HG02571 (cell line): ENCODE results near the gene NELL2.
"Not testable (repeated sequence)": the region's sequence is repeated elsewhere in the genome, so short reads cannot be mapped to it uniquely, and the experiment has no call there.

Source experiments
- ATAC-seq: cut with Tn5 transposase; IDR thresholded peaks from one replicate; pipeline ENCODE4 v1.9.1; 2021; ENCODE audit warnings: mild to moderate bottlenecking, moderate library complexity; ENCODE audit not compliant: unreplicated experiment

Gene NELL2

DNA sequence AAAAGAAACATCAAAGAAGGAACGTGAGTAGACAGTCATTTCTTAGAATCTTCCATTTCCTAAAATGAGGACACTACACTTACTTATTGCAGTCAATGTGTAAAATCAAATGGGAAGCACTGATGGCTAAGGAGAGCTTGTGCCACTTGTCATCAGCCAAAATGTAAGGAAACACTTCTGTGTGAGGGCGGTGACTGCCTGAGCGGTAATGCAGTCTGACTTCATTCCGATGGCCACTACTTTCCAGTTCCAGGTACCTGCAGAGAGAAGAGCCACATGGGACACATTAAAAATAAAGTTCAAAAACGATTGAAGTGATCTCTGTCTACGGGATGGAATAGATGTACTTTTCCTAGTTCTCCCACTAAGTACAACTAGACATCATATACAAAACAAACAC is 96.3 kb downstream of the NELL2 start:
- ATAC-seq, result no peak

DNA sequence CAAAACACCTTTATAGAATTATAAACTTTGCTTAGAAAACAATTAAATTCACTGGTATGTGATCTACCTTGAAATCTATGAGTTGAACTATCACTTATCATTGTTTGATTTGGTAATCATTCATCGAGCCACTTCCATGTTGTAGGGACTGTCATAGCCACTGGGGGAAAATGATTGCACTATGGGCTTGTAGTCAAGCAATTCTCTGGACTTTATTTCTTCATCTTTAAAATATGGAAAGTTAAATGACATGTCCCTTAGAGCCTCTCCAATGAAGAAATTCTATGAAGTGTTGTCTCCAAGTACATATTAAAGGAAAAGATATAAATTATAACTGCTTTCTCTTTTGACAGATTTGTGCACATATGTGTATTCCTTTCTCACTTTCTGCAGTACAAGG is 97.3 kb downstream of the NELL2 start:
- no peak for ATAC-seq

DNA sequence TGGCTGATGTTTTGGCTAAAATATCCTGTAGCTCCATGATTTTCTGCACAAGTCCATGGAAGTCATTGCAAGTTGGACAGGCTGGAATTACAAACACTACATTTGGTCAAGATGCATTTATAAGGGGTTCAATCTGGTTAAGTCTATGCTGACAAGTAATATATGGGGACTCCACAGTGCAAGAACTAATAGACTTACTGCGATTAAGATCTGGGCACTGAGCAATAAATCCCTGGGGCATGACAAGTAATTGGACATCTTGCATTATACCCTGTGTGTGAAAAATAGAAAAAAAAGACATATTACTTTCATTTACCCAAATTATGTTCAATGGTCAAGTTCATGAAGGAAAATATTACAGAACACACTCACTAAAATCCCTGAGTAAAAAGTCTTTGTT is 99.1 kb downstream of the NELL2 start:
- no peak for ATAC-seq

DNA sequence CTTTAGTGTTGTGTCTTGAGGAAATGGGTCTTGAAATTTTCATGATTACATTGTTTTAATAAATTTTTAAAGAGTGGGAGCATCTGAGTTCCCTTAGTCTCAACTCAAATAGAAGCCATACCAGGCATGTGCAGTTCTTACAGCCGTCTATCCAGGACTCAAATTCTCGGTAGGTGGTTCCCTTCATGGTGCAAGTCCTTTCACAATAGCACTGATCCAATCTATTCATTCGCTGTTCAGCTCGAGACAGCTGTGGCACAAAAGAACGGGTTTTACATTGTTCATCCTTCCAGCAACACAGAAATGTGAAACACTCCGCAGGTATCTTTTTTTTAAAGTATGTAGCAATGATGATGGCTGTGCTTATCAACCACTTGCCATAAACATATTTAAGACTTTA is 100.2 kb downstream of the NELL2 start:
- ATAC-seq, result no peak

DNA sequence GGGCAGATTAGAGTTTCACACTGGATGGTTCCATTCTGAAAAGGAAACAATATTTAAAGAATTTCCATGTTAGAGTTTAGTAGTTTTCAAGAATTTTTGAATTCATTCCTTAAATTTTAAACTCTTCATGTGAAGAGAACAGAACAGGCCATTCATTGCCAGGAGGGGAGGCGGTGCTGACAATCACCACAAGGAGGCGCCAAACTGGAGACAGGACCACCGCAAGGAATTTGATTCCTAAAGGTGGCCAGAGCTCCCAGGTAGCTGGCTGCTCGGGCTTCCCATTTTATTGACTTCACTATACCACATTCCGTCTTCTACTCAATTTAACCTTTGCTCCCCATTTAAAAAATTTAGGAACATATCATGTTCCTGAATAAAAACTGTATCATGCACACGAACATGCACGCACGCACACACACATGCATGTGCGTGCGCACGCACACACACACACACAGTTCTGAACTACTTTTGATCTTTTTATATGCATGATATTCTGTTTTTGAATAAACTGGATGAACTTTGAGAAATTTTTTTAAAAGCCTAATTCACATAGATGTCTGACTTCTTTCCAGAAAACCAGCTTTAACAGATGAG is 101.2 kb downstream of the NELL2 start:
- ATAC-seq, result no peak

DNA sequence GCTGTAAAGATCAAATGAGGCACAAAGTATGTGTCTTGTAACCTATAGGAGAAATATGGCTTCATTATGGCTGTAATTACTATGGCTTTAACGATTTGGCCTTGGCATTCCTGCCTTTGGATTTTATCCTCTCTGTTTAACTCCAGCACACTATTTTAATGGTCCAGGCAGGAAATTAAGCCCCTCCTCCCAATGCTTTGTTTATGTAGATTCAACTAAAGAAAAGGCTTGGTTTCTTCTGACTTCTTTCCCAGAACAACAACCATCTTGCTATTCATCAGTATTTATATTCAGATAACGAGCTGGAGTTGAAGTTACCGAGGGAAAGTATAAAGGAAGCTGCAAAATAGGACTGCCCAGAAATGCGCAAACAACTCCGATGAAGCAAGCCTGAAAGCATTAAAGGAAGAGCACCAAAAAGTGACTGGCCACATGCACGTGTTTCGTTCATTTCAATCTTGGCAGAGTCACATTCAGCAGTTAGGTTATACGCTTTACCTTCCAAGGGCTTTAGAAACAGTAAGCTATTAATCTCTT is 104.6 kb downstream of the NELL2 start:
- ATAC-seq, result no peak

DNA sequence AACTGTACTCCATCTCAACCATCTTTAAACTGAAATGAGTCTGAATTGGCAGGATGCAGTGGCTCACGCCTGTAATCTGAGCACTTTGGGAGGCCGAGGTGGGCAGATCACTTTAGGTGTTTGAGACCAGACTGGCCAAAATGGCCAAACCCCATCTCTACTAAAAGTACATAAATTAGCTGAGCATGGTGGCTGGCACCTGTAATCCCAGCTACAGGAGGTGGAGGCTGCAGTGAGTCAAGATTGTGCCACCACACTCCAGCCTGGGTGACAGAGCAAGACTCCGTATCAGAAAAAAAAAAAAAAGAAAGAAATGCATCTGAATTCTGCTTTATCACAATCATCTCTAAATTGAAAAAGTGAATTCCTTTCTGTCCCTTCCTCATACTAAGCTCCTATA is 110.3 kb downstream of the NELL2 start:
- ATAC-seq, result no peak

DNA sequence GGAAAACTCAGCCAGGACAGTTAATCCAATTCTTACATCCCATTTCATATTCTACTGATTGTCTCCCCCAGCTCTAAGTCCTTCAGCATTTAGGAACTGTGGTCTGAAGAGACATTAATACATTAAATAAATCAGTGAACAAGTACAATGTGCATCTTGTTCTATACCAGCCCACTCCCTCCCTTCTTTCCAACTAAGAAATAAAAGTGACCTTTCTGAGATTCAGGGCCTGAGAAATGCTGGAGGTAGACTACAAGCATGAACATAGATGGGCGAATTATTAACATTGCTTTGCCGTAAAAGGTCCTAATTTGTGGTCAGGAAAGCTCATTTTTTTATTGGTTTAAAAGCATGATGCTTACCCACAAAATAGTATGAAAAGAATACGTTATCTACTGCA is 113.1 kb downstream of the NELL2 start:
- ATAC-seq, result no peak

DNA sequence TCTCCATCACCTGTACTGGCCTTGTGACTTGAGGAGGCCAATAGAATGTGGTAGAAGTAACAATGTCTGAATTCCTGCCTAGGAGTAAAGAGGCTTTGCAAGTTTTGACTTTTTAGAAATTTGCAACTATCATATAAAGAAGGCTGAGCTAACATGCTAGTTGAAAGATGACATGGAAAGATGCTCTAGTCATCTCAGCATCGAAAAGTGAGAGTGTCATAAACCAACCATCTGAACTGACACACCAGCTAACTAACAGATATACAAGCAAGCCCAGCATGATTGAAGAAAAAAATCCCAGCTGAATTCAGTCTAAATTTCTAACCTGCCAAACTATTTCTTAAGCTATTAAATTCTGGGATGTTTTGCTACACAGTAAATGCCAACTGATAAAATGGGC is 116.8 kb downstream of the NELL2 start:
- no peak for ATAC-seq

DNA sequence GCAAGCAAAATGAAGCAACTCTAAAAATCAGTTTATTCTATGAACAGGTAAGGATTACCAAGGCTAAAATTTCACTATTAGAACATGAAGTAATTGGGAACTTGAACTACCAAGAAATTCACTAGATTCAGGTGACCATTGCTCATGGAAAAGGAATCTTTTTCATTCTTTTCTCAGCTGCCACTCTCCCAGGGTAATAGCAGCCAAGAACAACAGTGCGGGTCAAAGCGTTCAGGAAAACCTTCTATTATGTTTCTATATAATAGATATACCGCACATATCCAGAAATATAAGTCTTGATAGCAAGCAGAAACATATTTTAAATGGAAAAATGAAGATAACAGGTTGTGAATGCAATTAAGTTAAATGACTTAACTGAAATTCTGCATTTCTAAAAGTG is 125.6 kb downstream of the NELL2 start:
- no peak for ATAC-seq

DNA sequence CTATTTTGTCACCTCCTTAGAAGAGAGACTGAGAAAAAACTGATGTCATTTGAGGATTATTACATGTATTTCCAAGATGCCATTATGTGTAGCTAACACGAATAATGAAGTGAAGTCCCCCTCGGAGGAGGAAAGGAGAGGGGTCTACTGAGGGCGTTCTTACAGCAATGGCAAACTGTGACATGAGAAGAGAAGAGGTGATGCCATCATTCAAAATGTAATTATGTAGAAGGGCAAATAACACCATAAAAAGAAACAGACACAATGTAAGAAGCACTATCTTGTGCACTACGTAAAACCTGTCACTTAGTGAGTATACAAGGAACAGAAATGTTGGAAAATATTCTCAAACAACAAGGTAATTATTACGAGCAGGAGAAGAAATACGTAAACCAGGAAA is 126.5 kb downstream of the NELL2 start:
- no peak for ATAC-seq

DNA sequence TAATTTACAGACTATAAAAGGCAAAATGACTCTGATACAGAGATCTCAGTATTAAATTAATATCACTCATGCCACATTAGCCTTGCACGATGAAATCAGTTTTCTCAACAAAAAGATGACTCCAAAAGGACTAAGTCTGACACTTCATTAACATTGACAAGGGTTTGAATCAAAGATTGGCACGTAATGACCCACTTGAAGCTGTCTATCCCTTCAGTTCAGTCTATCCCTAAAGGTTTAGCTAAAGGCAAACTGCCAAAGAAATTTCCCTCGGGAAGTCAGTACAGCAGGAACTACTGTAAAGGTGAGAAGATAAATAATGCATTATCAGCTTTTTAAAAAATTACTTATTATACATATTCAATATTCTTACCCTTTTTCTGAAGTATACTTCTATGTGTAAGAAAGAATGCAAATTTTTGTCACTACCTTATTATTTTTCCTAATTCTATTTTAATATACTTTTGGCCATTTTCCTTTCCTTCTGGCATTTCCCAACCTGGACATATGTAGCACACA is 127.1 kb downstream of the NELL2 start:
- no peak for ATAC-seq

DNA sequence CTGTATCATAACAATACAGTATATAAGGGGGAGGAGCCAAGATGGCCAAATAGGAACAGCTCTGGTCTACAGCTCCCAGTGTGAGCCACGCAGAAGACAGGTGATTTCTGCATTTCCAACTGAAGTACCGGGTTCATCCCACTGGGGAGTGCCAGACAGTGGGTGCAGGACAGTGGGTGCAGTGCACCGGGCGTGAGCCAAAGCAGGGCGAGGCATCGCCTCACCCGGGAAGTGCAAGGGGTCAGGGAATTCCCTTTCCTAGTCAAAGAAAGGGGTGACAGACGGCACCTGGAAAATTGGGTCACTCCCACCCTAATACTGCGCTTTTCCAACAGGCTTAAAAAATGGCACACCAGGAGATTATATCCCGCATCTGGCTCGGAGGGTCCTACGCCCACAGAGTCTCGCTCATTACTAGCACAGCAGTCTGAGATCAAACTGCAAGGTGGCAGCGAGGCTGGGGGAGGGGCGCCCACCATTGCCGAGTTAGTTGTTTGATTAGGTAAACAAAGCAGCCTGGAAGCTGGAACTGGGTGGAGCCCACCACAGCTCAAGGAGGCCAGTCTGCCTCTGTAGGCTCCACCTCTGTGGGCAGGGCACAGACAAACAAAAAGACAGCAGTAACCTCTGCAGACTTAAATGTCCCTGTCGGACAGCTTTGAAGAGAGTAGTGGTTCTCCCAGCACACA is 134.7 kb downstream of the NELL2 start:
- ATAC-seq, result not testable (repeated sequence)

DNA sequence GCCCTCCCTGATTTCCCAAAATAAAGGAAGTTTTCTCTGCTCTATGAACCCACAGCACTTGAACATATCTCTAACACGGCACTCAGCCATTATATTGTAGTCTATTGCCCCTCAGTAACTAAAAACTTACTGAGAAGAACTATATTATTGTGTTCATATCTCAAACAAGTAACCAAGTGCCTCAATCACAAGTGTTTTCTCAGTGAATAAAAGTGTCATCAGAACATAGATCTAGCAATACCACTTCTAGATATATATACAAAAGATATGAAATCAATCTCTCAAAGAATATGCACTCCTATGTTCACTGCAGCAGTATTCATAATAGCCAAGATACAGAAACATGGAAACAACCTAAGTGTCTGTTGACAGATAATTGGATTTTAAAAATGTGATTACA is 138.1 kb downstream of the NELL2 start:
- ATAC-seq, result no peak

DNA sequence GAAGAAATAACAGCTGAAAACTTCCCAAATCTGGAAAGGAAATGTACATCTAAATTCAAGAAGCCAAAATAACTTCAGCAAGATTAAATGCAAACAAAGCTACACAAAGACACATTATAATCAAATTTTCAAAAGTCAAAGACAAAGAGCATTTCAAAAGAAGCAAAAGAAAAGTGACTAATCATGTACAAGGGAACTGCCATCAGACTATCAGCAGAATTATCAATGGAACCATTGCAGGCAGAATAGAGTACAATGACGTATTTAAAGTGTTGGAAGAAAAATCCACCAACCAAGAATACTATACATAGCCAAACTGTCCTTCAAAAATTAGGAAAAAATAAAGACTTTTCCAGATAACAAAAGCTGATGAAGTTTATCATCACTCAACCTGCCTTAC is 147.5 kb downstream of the NELL2 start:
- ATAC-seq, result no peak

DNA sequence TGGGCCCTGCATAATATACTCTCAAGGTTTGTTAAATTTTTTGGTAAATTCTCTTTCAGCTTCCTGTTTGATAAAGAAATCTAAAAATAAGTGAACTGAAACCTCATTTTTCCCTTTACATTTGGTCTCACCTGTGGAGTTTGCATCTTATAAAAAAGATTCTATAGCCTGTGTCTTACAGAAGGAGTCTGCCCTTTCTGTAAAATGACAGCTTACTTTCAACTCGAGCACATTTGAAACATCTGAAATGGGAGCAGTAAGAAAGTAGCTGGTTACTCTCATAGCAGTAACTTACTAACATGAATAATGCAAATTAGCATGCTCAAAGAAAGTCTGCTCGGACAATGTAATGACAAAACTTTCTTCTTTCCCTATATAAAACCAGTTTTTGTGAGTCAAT is 155.8 kb downstream of the NELL2 start:
- ATAC-seq, result no peak

DNA sequence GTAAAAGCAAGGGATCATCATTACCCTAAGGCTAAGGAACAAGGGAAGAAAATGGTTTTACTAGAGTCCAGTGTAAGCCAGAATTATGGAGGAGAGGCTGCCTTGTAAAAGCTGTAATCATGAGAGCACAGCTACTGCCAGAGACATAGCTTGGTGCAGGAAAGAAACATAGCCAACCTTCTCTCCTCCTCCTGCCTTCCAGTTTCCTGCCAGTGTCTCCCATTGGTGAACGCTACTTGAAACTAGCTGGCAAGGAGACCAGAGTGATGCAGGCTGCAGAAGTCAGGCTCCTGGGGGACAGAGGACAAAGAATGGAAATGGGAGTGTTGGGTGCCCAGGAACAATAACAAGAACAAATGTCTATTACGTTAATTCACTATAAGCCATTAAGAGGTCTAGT is 158.5 kb downstream of the NELL2 start:
- no peak for ATAC-seq

DNA sequence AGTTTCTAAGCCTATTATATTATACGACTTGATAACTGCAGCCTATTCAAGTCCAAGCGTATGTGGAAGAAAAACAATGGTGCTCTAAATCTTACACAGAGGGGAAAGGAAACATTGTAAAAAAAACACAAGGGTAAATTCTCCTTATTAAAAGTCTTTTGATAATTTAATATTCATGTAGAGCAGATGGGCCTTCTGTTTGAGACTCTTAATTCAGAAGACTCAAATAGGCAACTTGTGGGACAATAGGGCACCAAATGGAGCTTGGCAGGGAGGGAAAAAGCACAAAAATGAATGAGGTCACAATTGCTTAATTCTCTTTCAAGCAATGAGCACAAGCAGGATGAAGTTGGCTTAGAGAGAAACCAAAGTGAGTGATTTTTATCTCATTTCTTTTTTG is 159.4 kb downstream of the NELL2 start:
- ATAC-seq, result no peak

DNA sequence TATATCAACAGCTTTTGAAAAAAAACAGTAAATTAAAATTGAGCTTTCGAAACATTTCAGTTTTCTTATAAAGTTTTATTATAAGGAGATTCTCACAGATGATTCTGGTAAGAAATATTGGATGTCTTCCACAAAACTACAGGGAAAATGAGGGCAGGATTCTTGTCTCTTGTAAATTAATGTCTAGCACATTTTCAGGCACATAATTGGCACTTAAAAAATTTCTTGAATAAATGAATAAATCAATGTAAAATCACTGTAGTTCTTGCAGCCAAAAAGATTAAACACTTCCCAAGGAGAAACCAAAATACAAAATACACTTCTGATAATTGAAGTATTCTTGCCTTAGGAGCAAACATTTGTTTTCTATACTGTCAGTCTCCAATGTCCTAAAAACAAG is 164.4 kb downstream of the NELL2 start:
- no peak for ATAC-seq

DNA sequence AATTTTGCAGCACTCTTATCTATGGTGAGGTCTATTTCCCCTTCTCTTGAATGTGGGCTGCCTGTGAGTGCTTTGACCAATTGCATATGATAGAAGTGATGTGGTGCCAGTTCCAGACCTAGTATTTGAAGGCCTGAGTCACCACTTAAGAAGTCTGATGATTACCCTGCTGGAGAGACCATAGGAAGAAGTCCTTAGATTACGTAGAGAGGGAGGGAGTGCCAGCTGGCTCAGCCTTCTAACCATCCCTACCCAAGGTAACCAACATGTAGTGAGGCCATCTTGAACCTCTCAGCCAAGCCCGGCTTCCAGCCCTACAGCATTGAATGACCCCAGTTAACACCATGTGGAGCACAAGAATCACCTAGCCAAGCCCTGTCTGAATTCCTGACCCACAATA is 166.9 kb downstream of the NELL2 start:
- no peak for ATAC-seq

DNA sequence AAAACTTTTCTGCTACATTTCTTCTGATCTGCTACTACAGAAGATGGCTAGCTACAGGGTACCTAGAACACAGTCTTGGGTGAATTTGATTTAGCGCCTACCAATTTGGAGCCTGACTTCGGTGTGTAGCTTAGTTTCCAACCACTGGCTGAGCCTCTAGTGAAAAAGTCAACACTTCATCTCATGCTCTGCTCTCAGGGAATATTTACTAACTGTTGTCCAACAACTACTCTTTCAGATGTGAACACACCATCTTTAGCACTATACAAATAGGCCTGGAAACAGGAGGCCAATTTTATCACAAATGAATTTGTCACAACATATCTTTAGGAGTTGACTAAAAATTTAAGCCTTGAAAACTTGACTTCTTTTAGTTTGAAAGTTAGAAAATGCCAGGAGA is 167.9 kb downstream of the NELL2 start:
- ATAC-seq, result no peak

DNA sequence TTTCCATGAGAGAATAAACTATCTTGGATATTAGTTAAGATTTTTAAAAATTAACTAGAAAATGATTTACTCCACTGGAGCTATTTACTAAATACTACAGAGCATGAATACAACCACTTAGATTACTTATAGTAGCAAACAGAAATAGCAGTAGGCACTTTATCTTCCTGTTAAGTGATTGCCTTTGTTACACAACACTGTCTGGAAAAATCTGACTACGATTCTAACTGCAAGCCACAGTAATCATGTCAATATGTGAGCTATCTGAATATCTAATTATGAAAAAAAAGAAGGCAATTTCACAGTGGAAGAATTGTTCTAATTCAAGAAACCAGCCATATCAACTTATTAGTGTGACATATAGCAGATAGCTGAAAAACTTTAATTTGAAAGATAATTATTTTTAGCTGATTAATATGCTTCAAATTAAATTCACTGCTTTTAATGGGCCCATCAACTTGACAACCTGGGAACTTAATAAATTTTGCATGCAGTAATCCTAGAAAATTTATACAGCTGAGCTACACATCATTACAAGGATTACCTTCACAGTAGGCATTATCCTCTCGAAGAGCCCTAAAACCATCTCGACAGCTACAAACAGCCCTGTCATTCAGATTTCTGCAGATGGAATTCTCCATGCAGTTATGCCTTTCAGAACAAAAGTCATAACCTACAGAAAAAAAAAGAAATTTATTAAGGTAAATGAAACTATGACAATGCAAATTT is 172.8 kb downstream of the NELL2 start:
- no peak for ATAC-seq
